HG02623 (cell line): Measurements from ENCODE around the gene WDR1.

Source experiments
- ATAC-seq: cut with Tn5 transposase; IDR thresholded peaks from one replicate; pipeline ENCODE4 v1.9.1; 2021; ENCODE audit warnings: moderate library complexity; ENCODE audit not compliant: unreplicated experiment

The WDR1 gene

GRCh38 chr4:10101671-10102473 is 14.7 kb downstream of the WDR1 start:
- ATAC-seq, result no peak

- no peak for ATAC-seq
These were observed 15.8 kb downstream of the WDR1 start for GRCh38 chr4:10100734-10101216.

GRCh38 chr4:10099499-10100325 is 16.9 kb downstream of the WDR1 start:
- ATAC-seq, result no peak

DNA sequence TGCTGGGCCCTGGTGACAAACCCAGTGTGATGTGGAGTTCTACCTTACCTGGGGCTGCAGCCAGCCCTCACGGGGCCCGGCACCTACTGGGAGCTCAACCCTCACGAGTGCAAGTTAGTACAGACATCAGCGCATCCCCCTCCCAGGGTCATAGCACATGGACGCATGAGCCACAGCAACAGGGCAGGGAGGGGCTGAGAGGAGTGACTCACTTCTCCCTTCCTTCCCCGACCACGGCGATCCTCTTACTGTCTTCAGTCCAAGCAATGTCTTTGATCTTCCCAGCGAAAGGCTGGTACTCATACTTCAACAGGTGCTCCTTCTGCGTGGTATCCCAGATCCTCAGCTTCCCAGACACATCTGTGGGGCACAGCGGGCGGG is 17.8 kb downstream of the WDR1 start:
- ATAC-seq, result no peak

DNA sequence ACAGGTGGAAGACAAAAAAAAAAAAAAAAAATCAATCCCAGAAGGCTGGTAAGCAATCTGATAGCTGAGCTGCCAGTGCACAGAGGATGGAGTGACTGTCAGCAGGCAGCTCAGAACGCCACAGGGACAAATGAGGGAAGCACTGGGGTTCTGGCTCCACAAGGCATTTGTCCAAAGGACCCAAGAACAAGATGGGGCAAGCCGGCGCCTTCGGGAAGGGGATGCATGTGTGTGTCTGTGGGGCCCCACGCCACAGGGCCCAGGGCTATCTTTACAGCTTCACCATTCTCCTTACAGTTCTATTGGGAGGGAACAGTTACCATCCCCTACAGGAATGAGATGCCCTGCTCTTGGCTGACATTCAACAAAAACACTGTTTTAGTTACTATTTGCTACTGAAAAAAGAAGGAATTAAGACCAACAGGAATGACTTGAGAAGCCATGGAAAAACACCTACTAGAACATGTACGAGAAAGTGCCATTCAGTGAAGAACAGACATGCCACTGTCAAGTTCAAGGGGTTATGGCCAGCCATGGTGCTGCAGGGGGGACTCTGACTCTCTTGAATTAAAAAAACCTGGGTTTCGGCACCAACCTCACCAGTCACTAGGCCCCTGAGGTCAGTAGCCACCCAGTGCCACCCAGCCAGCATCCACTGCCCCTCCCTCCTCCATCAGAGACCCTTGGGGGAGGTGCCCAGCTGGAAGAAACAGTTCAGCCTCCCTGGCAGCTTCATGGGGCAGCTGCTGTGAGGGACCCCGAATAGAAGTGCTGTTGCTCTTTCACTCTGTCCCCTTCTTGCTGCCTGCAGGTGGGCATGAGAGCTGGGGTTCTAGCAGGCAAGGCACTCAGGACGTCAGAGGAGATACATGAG is 18.5 kb downstream of the WDR1 start:
- ATAC-seq, result no peak

GRCh38 chr4:10096978-10097335 is 19.6 kb downstream of the WDR1 start:
- no peak for ATAC-seq

DNA sequence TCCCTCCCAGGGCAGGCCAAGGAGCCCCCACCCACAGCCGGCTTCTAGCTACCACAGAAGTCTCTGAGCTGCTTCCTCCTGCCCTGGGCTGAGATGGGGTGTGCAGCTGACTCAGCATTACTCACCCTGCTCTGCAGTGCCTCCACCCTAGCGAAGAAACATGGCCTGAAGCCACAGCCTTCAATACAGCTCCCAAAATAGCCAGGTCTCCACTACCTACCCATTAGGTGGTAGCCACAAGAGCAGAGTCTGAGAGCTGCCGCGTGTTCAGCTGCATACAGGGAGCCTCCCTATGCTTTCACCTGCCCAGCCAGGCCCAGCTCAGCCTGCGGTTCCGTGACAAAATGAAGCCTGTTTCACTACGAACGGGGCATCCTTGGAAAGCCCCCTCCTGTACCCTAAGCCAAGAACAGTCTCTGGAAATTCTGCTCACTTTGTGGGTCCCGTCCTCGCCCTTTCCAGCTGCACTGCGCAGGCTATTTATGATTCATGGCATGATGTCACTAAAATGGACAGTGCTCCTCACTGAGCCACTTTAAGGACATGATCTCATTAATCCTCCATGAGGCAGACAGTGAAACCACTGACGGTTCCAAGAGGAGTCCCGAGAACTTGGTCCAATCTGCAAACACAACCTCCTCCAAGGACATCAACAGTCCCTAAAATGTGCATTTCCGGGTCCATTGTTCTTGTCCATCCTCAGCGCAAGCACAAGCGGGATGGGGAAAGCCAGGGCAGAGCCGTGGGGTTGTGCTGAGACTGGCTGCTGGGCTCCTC is 20.2 kb downstream of the WDR1 start:
- peak; percentile 85 for ATAC-seq

- ATAC-seq, result no peak
These were observed 21.2 kb downstream of the WDR1 start for GRCh38 chr4:10095296-10095991.

GRCh38 chr4:10094841-10095240 is 21.8 kb downstream of the WDR1 start:
- ATAC-seq, result no peak

GRCh38 chr4:10093801-10094552 is 22.6 kb downstream of the WDR1 start:
- ATAC-seq, result no peak

DNA sequence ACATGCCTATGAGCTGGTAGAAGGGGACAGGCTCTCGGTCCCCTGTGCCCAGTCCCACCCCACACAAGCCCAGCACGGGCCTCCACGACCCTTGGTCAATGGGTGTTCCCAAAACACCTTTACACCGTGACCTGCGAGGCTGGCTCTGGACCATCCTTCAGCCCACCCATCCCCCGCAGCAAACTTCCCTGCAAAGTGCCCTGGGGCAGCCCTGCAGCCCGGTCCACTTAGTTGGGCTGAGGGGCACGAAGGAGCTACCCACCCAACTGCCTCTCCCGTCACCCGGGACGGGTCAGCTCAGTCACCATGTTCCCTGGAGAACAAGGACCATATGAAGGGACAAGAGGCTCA is 23.4 kb downstream of the WDR1 start:
- no peak for ATAC-seq

GRCh38 chr4:10092481-10093270 is 23.9 kb downstream of the WDR1 start:
- ATAC-seq, result no peak

DNA sequence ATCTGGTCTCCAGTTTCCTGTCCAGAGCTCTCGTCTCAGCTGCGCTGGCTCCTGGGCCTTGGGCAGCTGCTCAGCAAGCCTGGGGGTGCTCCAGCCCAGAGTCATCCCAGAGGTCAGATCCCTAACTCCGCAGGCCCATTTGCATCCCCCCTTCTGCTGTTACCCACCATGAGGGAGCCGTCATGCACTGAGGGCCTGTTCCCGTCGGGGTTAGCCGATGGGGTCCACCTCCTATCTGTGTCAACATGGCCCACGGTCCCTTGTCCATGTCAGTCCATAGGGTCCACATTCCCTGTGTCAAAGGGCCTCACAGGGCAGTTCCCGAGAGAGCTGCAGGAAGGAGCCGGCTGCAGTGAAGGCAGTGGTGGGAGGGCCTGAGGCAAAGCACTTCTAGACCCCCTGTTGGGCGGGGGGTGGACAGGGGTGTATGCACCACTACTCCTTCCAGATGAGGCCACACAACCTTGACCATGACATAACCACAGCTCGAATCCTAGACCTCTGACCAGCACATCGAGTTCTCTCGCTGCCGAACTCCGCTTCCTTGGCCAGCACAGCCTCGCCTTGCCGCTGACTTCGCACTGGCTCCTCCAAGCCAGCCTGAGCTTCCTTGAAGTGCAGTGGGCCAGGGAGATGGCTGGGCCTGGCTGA is 24.9 kb downstream of the WDR1 start:
- no peak for ATAC-seq

- ATAC-seq, result no peak
These were observed 25.9 kb downstream of the WDR1 start for GRCh38 chr4:10090467-10091250.

GRCh38 chr4:10089346-10089745 is 27.3 kb downstream of the WDR1 start:
- ATAC-seq, result no peak

DNA sequence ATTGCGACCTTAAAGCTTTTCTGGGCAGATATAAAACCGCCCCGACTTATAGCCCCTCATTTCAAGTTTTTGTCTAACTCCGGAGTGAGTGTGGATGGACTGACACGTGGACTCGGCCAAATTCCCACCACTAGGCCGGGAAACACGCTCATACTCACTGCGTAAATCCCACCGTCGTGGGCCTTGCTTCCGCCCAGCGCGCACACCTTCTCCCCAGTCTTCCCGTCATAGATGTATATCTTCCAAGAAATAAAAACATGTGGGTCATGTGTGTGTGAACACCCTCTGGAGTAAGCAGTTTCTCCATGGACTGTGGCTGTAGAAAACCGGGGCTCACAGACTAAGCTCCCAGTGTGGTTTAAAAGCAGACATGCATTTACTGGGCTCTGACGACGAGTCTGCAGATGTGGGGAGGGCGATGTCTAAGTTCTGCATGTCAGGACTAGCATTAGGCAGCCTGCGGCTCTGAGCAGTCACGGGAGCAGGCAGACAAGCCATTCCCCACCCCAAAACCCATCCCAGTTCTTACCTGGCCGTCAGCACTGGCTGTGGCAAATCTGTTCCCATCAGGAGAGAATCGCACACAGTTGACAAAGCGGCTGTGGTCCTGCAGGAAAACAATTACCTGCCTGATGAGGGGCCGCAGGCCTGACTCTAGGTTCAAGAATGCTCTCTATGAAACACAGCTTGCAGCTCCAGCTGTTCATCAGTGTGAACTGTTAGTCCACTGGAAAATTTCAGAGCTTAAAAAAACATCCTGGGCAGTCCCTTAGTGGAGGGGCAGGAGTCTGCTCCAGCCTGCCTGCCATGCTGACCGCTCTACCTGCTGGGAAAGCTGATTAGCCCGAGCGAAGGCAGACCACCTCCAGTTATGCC is 28.2 kb downstream of the WDR1 start:
- no peak for ATAC-seq
